ENCODE measurements around the gene OSCAR.

The OSCAR gene

GRCh38 chr19:54124393-54124792, 23.8 kb upstream of the OSCAR start:
- Histone ChIP-seq H3K4me3 (ENCODE audit: insufficient read depth, low read depth, low read length, poor library complexity, severe bottlenecking) (no peak overlapping the region), H3K9me3 (ENCODE audit: control insufficient read depth, low read length) (no peaks in the 10 kb centered on the region), H3K36me3 (ENCODE audit: control insufficient read depth, insufficient read depth, low read length) (peaks cover 87% of the 10 kb centered on the region), H3K4me1 (ENCODE audit: control insufficient read depth, insufficient read depth, low read length, poor library complexity, severe bottlenecking) (no peaks in the 10 kb centered on the region), H3K27me3 (replicated peaks; ENCODE audit: control insufficient read depth, insufficient read depth, low read length, poor library complexity, severe bottlenecking) (no peaks in the 10 kb centered on the region), H3K27ac (ENCODE audit: insufficient read depth, low read length, poor library complexity, severe bottlenecking) (no peak overlapping the region)
- no peak for DNase-seq

- Histone ChIP-seq H3K36me3 (ENCODE audit: control insufficient read depth, insufficient read depth, low read length) (peaks cover 82% of the 10 kb centered on the region), H3K27me3 (replicated peaks; ENCODE audit: control insufficient read depth, insufficient read depth, low read length, poor library complexity, severe bottlenecking) (no peaks in the 10 kb centered on the region), H3K4me3 (ENCODE audit: insufficient read depth, low read depth, low read length, poor library complexity, severe bottlenecking) (no peak overlapping the region), H3K27ac (ENCODE audit: insufficient read depth, low read length, poor library complexity, severe bottlenecking) (no peak overlapping the region), H3K4me1 (ENCODE audit: control insufficient read depth, insufficient read depth, low read length, poor library complexity, severe bottlenecking) (no peaks in the 10 kb centered on the region), H3K9me3 (ENCODE audit: control insufficient read depth, low read length) (no peaks in the 10 kb centered on the region)
- no peak for DNase-seq
Observed at GRCh38 chr19:54123682-54124081, 23.1 kb upstream of the OSCAR start.

- Histone ChIP-seq H3K27me3 (replicated peaks; ENCODE audit: control insufficient read depth, insufficient read depth, low read length, poor library complexity, severe bottlenecking) (no peaks in the 10 kb centered on the region), H3K4me1 (ENCODE audit: control insufficient read depth, insufficient read depth, low read length, poor library complexity, severe bottlenecking) (peaks cover 6% of the 10 kb centered on the region), H3K9me3 (ENCODE audit: control insufficient read depth, low read length) (no peaks in the 10 kb centered on the region), H3K4me3 (ENCODE audit: insufficient read depth, low read depth, low read length, poor library complexity, severe bottlenecking) (no peak overlapping the region), H3K36me3 (ENCODE audit: control insufficient read depth, insufficient read depth, low read length) (peaks cover 68% of the 10 kb centered on the region), H3K27ac (ENCODE audit: insufficient read depth, low read length, poor library complexity, severe bottlenecking) (no peak overlapping the region)
- no peak for DNase-seq
Observed at GRCh38 chr19:54121259-54121658, 20.7 kb upstream of the OSCAR start.

GRCh38 chr19:54115109-54116063, 14.8 kb upstream of the OSCAR start, which contains the start of the genes PRPF31 and TFPT:
PRPF31 (plus strand) TSS chr19:54115754; CDS start chr19:54118279, 2,525 bp downstream.
TFPT (minus strand) TSS chr19:54115657; CDS start chr19:54115269, 388 bp downstream.
- peak; percentile 89 to 95 (median 92) for DNase-seq
- peaks cover 12% of the 10 kb centered on the region for H3K4me1 ChIP-seq (ENCODE audit: control insufficient read depth, insufficient read depth, low read length, poor library complexity, severe bottlenecking)
- H3K27me3 ChIP-seq (replicated peaks; ENCODE audit: control insufficient read depth, insufficient read depth, low read length, poor library complexity, severe bottlenecking) = no peaks in the 10 kb centered on the region
- H3K9me3 ChIP-seq (ENCODE audit: control insufficient read depth, low read length) = no peaks in the 10 kb centered on the region
- peak within 1 kb of the TSS; percentile 83 for H3K27ac ChIP-seq (ENCODE audit: insufficient read depth, low read length, poor library complexity, severe bottlenecking)
- H3K36me3 ChIP-seq (ENCODE audit: control insufficient read depth, insufficient read depth, low read length) = peaks cover 22% of the 10 kb centered on the region
- H3K4me3 ChIP-seq (ENCODE audit: insufficient read depth, low read depth, low read length, poor library complexity, severe bottlenecking) = peak within 1 kb of the TSS; percentile 78

- Histone ChIP-seq H3K4me1 (ENCODE audit: control insufficient read depth, insufficient read depth, low read length, poor library complexity, severe bottlenecking) (peaks cover 12% of the 10 kb centered on the region), H3K4me3 (ENCODE audit: insufficient read depth, low read depth, low read length, poor library complexity, severe bottlenecking) (peak overlapping the region; percentile 78), H3K9me3 (ENCODE audit: control insufficient read depth, low read length) (no peaks in the 10 kb centered on the region), H3K36me3 (ENCODE audit: control insufficient read depth, insufficient read depth, low read length) (peaks cover 24% of the 10 kb centered on the region), H3K27ac (ENCODE audit: insufficient read depth, low read length, poor library complexity, severe bottlenecking) (peak overlapping the region; percentile 83), H3K27me3 (replicated peaks; ENCODE audit: control insufficient read depth, insufficient read depth, low read length, poor library complexity, severe bottlenecking) (no peaks in the 10 kb centered on the region)
- DNase-seq = peak in 2 of 3 donors; percentile 29 to 44
Observed at GRCh38 chr19:54114340-54115108, 13.9 kb upstream of the OSCAR start.

- Histone ChIP-seq H3K27me3 (replicated peaks; ENCODE audit: control insufficient read depth, insufficient read depth, low read length, poor library complexity, severe bottlenecking) (no peaks in the 10 kb centered on the region), H3K27ac (ENCODE audit: insufficient read depth, low read length, poor library complexity, severe bottlenecking) (no peak overlapping the region), H3K4me1 (ENCODE audit: control insufficient read depth, insufficient read depth, low read length, poor library complexity, severe bottlenecking) (peaks cover 2% of the 10 kb centered on the region), H3K36me3 (ENCODE audit: control insufficient read depth, insufficient read depth, low read length) (peaks cover 51% of the 10 kb centered on the region), H3K9me3 (ENCODE audit: control insufficient read depth, low read length) (no peaks in the 10 kb centered on the region), H3K4me3 (ENCODE audit: insufficient read depth, low read depth, low read length, poor library complexity, severe bottlenecking) (no peak overlapping the region)
- DNase-seq = no peak
Observed at GRCh38 chr19:54109651-54110050, 9.0 kb upstream of the OSCAR start.

- H3K9me3 ChIP-seq (ENCODE audit: control insufficient read depth, low read length) = no peaks in the 10 kb centered on the region
- no peak for DNase-seq
- no peak overlapping the region for H3K4me3 ChIP-seq (ENCODE audit: insufficient read depth, low read depth, low read length, poor library complexity, severe bottlenecking)
- H3K4me1 ChIP-seq (ENCODE audit: control insufficient read depth, insufficient read depth, low read length, poor library complexity, severe bottlenecking) = peaks cover 1% of the 10 kb centered on the region
- peaks cover 51% of the 10 kb centered on the region for H3K36me3 ChIP-seq (ENCODE audit: control insufficient read depth, insufficient read depth, low read length)
- no peak overlapping the region for H3K27ac ChIP-seq (ENCODE audit: insufficient read depth, low read length, poor library complexity, severe bottlenecking)
- no peaks in the 10 kb centered on the region for H3K27me3 ChIP-seq (replicated peaks; ENCODE audit: control insufficient read depth, insufficient read depth, low read length, poor library complexity, severe bottlenecking)
Observed at GRCh38 chr19:54108496-54108895, 7.9 kb upstream of the OSCAR start.

- H3K4me3 ChIP-seq (ENCODE audit: insufficient read depth, low read depth, low read length, poor library complexity, severe bottlenecking) = no peak overlapping the region
- H3K36me3 ChIP-seq (ENCODE audit: control insufficient read depth, insufficient read depth, low read length) = peaks cover 51% of the 10 kb centered on the region
- no peak overlapping the region for H3K27ac ChIP-seq (ENCODE audit: insufficient read depth, low read length, poor library complexity, severe bottlenecking)
- no peaks in the 10 kb centered on the region for H3K27me3 ChIP-seq (replicated peaks; ENCODE audit: control insufficient read depth, insufficient read depth, low read length, poor library complexity, severe bottlenecking)
- no peak for DNase-seq
- H3K9me3 ChIP-seq (ENCODE audit: control insufficient read depth, low read length) = no peaks in the 10 kb centered on the region
- H3K4me1 ChIP-seq (ENCODE audit: control insufficient read depth, insufficient read depth, low read length, poor library complexity, severe bottlenecking) = peaks cover 4% of the 10 kb centered on the region
Observed at GRCh38 chr19:54107876-54108490, 7.4 kb upstream of the OSCAR start.

- Histone ChIP-seq H3K36me3 (ENCODE audit: control insufficient read depth, insufficient read depth, low read length) (peaks cover 51% of the 10 kb centered on the region), H3K4me1 (ENCODE audit: control insufficient read depth, insufficient read depth, low read length, poor library complexity, severe bottlenecking) (peaks cover 4% of the 10 kb centered on the region)
- DNase-seq = no peak
Observed at GRCh38 chr19:54106716-54107115, 6.1 kb upstream of the OSCAR start.

More at GRCh38 chr19:54106716-54107115, 6.1 kb upstream of the OSCAR start:
- Histone ChIP-seq H3K27ac (ENCODE audit: insufficient read depth, low read length, poor library complexity, severe bottlenecking) (no peak overlapping the region), H3K4me3 (ENCODE audit: insufficient read depth, low read depth, low read length, poor library complexity, severe bottlenecking) (no peak overlapping the region), H3K27me3 (replicated peaks; ENCODE audit: control insufficient read depth, insufficient read depth, low read length, poor library complexity, severe bottlenecking) (no peaks in the 10 kb centered on the region), H3K9me3 (ENCODE audit: control insufficient read depth, low read length) (no peaks in the 10 kb centered on the region)

Data from effector memory CD4-positive, alpha-beta T cell (primary cell).